HL-60/S4 treated with retinoic acid at 250 ng/mL for 4 days and 3 days (cell line): ENCODE data around the gene PCDHGA1.
"Not testable (repeated sequence)": the region's sequence is repeated elsewhere in the genome, so short reads cannot be mapped to it uniquely, and the experiment has no call there.

ENCODE experiments used
- in situ Hi-C: fragments of 300-500 bp; cut with MboI; formaldehyde crosslinking; loops from 2 replicates; pipeline ENCODE4 v1.7.0; 2022; ENCODE audit warnings: low sequenced_read_pairs

PCDHGA1 gene

DNA sequence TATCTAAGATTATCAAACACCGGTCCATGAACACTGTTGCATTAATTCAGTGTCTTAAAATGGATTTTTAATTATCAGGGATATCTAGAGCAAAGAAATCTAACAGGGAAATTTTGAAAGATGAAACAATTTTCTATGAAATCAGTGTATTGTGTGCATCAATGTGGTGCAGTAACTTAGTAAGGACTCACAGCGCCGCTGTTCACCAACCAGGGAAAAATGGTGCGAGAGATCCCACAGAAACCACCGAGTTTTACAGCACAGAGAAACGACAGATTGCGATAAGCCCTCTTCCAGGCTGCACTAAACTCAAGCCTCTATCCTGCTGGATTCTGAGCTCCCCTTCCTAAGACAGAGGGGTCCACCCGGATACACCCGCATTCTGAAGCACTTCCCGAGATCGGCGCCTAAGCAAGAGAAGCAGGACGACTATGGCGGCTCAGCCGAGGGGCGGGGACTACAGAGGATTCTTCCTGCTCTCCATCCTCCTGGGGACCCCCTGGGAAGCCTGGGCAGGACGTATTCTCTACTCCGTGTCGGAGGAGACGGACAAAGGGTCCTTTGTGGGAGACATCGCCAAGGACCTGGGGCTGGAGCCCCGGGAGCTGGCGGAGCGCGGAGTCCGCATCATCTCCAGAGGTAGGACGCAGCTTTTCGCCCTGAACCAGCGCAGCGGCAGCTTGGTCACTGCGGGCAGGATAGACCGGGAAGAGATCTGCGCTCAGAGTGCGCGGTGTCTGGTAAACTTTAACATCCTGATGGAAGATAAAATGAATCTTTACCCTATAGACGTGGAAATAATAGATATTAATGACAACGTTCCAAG, 52.4 kb downstream of the PCDHGA1 start, which contains the start of gene PCDHGA7:
TSS of gene PCDHGA7 (plus strand) at position 274 of the 826 bp plus-strand sequence. CDS start at position 432, 158 bp downstream.
- in situ Hi-C loops, result no loop called here

- in situ Hi-C loops, result no loop called here
Observed at GRCh38 chr5:141383345-141383744, 53.0 kb downstream of the PCDHGA1 start.

- in situ Hi-C loops, result no loop called here
Observed at GRCh38 chr5:141384471-141385267, 54.4 kb downstream of the PCDHGA1 start.

DNA sequence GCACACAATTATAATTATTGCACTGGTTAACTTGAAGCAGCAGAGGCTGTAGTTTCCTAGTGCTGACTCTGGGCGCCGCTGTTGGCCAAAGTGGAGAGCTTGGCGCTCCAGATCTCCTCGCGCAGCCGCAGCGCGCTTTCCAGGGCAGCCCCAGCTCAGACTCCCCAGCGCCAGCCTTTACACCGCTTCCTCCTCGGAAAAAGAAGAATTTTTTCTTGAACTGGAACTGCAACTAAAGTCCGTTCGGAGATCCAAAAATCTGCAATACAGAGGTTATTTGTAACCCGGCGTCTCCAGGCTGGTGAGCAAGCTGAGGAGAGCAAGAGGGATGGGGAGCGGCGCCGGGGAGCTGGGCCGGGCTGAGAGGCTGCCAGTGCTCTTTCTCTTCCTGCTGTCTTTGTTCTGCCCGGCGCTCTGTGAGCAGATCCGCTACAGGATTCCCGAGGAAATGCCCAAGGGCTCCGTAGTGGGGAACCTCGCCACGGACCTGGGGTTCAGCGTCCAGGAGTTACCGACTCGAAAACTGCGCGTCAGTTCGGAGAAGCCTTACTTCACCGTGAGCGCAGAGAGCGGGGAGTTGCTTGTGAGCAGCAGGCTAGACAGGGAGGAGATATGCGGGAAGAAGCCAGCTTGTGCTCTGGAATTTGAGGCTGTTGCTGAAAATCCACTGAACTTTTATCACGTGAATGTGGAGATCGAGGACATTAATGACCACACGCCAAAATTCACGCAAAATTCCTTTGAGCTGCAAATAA, 57.4 kb downstream of the PCDHGA1 start, which contains the start of gene PCDHGB4:
TSS of gene PCDHGB4 (plus strand) at position 142 of the 755 bp plus-strand sequence. CDS start at position 329, 187 bp downstream.
- in situ Hi-C loops, result not testable (repeated sequence)

GRCh38 chr5:141388661-141389060, 58.3 kb downstream of the PCDHGA1 start:
- in situ Hi-C loops, result no loop called here

DNA sequence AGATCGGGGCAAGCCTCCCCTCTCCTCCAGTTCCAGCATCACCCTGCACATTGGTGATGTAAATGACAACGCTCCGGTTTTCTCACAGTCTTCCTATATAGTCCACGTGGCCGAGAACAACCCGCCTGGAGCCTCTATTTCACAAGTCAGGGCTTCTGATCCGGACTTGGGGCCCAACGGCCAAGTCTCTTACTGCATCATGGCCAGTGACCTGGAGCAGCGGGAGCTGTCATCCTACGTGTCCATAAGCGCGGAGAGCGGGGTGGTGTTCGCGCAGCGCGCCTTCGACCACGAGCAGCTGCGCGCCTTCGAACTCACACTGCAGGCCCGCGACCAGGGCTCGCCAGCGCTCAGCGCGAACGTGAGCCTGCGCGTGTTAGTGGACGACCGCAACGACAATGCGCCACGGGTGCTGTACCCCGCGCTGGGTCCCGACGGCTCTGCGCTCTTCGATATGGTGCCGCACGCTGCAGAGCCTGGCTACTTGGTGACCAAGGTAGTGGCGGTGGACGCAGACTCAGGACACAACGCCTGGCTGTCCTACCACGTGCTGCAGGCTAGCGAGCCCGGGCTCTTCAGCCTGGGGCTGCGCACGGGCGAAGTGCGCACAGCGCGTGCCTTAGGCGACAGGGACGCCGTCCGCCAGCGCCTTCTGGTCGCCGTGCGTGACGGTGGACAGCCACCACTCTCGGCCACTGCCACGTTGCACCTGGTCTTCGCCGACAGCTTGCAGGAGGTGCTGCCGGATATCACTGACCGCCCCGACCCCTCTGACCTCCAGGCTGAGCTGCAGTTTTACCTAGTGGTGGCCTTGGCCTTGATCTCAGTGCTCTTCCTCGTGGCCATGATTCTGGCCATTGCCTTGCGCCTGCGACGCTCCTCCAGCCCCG, 59.1 kb downstream of the PCDHGA1 start:
- in situ Hi-C loops, result no loop called here

GRCh38 chr5:141392429-141393198, 62.3 kb downstream of the PCDHGA1 start, which contains the start of gene PCDHGA8:
Gene PCDHGA8 (plus strand): TSS chr5:141392633. CDS start chr5:141392814, 181 bp downstream.
- in situ Hi-C loops, result no loop called here

- in situ Hi-C loops, result no loop called here
Observed at GRCh38 chr5:141393267-141393666, 63.0 kb downstream of the PCDHGA1 start.

DNA sequence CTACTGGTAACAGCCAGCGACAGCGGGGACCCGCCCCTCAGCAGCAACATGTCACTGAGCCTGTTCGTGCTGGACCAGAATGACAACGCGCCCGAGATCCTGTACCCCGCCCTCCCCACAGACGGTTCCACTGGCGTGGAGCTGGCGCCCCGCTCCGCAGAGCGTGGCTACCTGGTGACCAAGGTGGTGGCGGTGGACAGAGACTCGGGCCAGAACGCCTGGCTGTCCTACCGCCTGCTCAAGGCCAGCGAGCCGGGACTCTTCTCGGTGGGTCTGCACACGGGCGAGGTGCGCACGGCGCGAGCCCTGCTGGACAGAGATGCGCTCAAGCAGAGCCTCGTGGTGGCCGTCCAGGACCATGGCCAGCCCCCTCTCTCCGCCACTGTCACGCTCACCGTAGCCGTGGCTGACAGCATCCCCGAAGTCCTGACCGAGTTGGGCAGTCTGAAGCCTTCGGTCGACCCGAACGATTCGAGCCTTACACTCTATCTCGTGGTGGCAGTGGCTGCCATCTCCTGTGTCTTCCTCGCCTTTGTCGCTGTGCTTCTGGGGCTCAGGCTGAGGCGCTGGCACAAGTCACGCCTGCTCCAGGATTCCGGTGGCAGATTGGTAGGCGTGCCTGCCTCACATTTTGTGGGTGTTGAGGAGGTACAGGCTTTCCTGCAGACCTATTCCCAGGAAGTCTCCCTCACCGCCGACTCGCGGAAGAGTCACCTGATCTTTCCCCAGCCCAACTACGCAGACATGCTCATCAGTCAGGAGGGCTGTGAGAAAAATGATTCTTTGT, 64.3 kb downstream of the PCDHGA1 start:
- in situ Hi-C loops, result not testable (repeated sequence)

DNA sequence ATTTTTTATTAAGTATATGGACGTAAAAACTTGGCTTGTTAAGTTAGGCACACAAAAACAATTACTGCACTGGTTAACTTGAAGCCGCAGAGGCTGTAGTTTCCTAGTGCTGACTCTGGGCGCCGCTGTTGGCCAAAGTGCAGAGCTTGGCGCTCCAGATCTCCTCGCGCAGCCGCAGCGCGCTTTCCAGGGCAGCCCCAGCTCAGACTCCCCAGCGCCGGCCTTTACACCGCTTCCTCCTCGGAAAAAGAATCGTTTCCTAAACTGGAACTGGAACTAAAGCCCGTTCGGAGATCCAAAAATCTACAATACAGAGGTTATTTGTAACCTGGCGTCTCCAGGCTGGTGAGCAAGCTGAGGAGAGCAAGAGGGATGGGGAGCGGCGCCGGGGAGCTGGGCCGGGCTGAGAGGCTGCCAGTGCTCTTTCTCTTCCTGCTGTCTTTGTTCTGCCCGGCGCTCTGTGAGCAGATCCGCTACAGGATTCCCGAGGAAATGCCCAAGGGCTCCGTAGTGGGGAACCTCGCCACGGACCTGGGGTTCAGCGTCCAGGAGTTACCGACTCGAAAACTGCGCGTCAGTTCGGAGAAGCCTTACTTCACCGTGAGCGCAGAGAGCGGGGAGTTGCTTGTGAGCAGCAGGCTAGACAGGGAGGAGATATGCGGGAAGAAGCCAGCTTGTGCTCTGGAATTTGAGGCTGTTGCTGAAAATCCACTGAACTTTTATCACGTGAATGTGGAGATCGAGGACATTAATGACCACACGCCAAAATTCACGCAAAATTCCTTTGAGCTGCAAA, 67.6 kb downstream of the PCDHGA1 start, which contains the start of gene PCDHGB5:
TSS of gene PCDHGB5 (plus strand) at position 192 of the 796 bp plus-strand sequence. CDS start at position 373, 181 bp downstream.
- in situ Hi-C loops, result not testable (repeated sequence)

DNA sequence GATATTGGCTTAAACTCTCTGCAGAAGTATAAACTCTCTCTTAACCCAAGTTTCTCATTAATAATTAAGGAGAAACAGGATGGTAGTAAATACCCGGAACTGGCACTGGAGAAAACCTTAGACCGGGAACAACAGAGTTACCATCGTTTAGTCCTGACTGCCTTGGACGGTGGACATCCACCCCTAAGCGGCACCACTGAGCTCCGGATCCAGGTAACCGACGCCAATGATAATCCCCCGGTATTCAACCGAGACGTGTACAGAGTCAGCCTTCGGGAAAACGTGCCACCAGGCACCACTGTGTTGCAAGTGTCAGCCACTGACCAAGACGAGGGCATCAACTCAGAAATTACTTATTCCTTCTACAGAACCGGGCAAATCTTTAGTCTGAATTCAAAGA, 68.3 kb downstream of the PCDHGA1 start:
- in situ Hi-C loops, result no loop called here

DNA sequence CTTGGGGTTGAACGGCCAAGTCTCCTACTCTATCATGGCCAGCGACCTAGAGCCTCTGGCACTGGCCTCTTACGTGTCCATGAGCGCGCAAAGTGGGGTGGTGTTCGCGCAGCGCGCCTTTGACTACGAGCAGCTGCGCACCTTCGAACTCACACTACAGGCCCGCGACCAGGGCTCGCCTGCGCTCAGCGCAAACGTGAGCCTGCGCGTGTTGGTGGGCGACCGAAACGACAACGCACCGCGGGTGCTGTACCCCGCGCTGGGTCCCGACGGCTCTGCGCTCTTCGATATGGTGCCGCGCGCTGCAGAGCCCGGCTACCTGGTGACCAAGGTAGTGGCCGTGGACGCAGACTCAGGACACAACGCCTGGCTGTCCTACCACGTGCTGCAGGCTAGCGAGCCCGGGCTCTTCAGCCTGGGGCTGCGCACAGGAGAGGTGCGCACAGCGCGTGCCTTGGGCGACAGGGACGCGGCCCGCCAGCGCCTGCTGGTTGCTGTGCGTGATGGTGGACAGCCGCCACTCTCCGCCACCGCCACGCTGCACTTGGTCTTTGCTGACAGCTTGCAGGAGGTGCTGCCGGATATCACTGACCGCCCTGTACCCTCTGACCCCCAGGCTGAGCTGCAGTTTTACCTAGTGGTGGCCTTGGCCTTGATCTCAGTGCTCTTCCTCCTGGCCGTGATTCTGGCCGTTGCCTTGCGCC, 69.4 kb downstream of the PCDHGA1 start:
- in situ Hi-C loops, result no loop called here

- in situ Hi-C loops, result no loop called here
Observed at GRCh38 chr5:141402553-141403243, 72.4 kb downstream of the PCDHGA1 start, which contains the start of gene PCDHGA9. Gene PCDHGA9 (plus strand): TSS chr5:141402778. CDS start chr5:141402953, 175 bp downstream.

GRCh38 chr5:141403387-141403786, 73.1 kb downstream of the PCDHGA1 start:
- in situ Hi-C loops, result no loop called here

DNA sequence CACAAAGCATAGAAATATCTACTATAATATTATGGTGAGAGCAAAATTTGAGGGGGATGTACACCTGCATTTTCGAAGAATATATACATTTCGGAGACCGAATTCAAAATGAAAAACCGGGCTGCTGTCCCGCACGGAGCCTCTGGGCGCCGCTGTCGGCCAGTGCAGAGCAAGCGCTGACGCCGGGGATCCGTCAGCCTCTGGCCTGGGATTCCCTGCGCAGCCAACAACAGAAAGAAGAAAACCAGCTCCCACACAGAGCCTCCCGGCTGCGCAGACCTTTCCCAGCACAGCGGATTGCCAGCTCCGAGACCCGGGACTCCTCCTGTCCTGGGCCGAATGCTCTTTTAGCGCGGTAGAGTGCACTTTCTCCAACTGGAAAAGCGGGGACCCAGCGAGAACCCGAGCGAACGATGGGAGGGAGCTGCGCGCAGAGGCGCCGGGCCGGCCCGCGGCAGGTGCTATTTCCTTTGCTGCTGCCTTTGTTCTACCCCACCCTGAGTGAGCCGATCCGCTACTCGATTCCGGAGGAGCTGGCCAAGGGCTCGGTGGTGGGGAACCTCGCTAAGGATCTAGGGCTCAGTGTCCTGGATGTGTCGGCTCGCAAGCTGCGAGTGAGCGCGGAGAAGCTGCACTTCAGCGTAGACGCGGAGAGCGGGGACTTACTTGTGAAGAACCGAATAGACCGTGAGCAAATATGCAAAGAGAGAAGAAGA, 77.6 kb downstream of the PCDHGA1 start, which contains the start of gene PCDHGB6:
TSS of gene PCDHGB6 (plus strand) at position 232 of the 716 bp plus-strand sequence. CDS start at position 414, 182 bp downstream.
- in situ Hi-C loops, result not testable (repeated sequence)
